ENCODE results near the gene ZFPL1. TPM values are rescaled to one million over a fixed set of nuclear protein-coding genes. Genes with fewer than 3 reads are reported as not detected.

Gene ZFPL1
- total and polyA plus RNA-seq, 9 of the 15 experiments (the other 6 are each of a cell fraction or from before 2014, with no cell fraction given), result 3.7 to 37.5 (median 22.7) TPM

DNA sequence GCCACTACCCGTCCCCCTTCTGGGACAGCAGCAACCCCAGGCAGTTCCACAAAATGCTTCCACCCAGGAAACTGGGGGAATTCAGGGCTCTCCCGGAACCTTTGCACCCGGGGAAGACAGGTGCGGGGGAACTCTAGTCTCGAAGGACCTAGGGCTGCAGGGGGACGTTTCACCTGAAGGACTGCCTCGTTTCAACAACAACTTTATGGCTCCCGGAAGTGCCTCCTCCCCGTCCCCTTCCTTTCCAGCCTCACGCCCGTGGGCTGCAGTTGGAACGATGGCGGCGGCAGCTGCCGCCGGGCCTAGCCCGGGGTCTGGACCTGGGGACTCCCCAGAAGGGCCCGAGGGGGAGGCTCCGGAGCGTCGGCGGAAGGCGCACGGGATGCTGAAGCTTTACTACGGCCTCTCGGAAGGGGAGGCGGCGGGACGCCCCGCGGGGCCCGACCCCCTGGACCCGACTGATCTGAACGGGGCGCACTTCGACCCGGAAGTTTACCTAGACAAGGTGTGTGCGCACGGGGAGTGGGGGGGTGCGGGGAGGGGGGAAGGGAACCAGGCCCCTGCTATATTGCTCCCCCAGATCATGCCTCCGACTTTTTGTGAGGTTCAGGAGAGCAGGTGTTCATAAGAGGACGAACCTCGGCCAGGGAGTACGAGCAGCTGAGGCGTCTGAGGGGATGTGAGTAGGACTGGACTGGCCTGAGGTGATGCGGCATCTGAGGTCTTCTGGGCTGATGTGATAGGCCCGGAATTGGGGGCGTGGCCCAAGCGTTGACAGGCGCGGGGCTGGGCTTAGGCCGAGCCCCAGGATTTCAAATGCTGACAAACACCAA is 12.2 kb downstream of the ZFPL1 start, which contains the start of gene VPS51 (continued):
- TF ChIP-seq ZNF318 (IDR thresholded peaks at IDR 0.05; ENCODE audit: borderline replicate concordance in 1 of 2, low read depth in 1 of 2), result no peak
- TF ChIP-seq ZFP1 (CRISPR knock-in tag; IDR thresholded peaks at IDR 0.05), result no peak
- TF ChIP-seq HNRNPLL (IDR thresholded peaks at IDR 0.05; ENCODE audit: low read depth, low read length, poor library complexity, severe bottlenecking), result peak; percentile 46
- peak in 1 of 2 experiments; percentile 95; a peak in 3 of 4 replicates for TF ChIP-seq ZNF639 (CRISPR knock-in tag; conservative IDR thresholded peaks at IDR 0.05 in 1 of 2, IDR thresholded peaks at IDR 0.05 in 1 of 2)
- TF ChIP-seq MAFK (IDR thresholded peaks at IDR 0.05; ENCODE audit: low read length), result peak; percentile 59
- TF ChIP-seq NR2F6 (CRISPR knock-in tag; IDR thresholded peaks at IDR 0.05), result 0 out of 2 replicates have a peak, but pooled peaks have one; percentile 7
- peak; percentile 87 for TF ChIP-seq POLR2AphosphoS5 (IDR thresholded peaks at IDR 0.05; ENCODE audit: control insufficient read depth, insufficient read depth, low read depth, low read length)
- TF ChIP-seq ZNF3 (CRISPR knock-in tag; IDR thresholded peaks at IDR 0.05), result no peak
- peak; percentile 47 for TF ChIP-seq PRDM10 (IDR thresholded peaks at IDR 0.05; ENCODE audit: partially characterized antibody)

All from K562 (cell line).